ENCODE results near the gene RBM20. TPM values are rescaled to one million over a fixed set of nuclear protein-coding genes. Genes with fewer than 3 reads are reported as not detected.

The RBM20 gene
- total and polyA plus RNA-seq, 2 experiments from 2014 or later, result 0.05 to 0.17 TPM

DNA sequence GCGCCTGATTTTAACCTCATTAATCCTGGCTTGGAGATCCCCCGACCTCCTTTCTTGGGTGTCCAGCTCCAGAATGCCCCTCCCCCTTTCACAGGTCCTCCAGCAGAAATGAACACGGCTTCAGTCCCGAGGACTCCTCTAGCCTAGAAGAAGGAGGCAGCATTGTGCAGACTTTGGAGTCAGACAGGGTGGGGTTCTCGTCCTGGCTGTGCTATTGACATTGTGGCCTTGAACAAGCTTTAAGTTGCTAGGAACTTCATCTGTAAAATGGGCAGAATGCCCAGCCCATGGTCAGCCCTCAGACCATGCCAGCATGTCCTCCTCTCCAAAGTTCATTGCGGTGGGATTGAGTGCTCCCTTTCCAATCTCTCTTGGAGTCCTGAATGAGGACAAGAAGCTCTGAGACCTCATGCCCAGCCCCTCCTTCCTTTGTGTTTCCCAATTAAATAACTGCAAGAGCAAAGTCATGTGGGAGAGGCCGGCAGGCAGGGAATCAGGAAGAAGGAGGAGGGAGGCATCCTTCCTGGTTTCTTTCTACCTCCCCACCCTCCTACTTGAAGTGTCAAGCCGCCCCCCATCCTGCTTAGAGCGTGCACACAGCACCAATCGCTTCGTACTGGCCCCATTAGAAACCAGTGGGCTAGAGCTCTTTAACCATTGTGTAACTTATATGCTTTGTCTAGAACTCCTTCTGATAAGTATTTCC, 86.4 kb downstream of the RBM20 start (continued):
- TF ChIP-seq, protein P1, sequence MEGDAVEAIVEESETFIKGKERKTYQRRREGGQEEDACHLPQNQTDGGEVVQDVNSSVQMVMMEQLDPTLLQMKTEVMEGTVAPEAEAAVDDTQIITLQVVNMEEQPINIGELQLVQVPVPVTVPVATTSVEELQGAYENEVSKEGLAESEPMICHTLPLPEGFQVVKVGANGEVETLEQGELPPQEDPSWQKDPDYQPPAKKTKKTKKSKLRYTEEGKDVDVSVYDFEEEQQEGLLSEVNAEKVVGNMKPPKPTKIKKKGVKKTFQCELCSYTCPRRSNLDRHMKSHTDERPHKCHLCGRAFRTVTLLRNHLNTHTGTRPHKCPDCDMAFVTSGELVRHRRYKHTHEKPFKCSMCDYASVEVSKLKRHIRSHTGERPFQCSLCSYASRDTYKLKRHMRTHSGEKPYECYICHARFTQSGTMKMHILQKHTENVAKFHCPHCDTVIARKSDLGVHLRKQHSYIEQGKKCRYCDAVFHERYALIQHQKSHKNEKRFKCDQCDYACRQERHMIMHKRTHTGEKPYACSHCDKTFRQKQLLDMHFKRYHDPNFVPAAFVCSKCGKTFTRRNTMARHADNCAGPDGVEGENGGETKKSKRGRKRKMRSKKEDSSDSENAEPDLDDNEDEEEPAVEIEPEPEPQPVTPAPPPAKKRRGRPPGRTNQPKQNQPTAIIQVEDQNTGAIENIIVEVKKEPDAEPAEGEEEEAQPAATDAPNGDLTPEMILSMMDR (conservative IDR thresholded peaks at IDR 0.05; ENCODE audit: low read depth in 2 of 2), result no peak
- no peak for TF ChIP-seq ZNF114 (CRISPR knock-in tag; IDR thresholded peaks at IDR 0.05)
- no peak for TF ChIP-seq POLR2AphosphoS5 (IDR thresholded peaks at IDR 0.05; ENCODE audit: low read depth)
- no peak for TF ChIP-seq EZH2 (IDR thresholded peaks at IDR 0.05; ENCODE audit: low read depth, unreplicated experiment)
- TF ChIP-seq ZNF331 (CRISPR knock-in tag; IDR thresholded peaks at IDR 0.05; ENCODE audit: low read depth), result no peak

DNA sequence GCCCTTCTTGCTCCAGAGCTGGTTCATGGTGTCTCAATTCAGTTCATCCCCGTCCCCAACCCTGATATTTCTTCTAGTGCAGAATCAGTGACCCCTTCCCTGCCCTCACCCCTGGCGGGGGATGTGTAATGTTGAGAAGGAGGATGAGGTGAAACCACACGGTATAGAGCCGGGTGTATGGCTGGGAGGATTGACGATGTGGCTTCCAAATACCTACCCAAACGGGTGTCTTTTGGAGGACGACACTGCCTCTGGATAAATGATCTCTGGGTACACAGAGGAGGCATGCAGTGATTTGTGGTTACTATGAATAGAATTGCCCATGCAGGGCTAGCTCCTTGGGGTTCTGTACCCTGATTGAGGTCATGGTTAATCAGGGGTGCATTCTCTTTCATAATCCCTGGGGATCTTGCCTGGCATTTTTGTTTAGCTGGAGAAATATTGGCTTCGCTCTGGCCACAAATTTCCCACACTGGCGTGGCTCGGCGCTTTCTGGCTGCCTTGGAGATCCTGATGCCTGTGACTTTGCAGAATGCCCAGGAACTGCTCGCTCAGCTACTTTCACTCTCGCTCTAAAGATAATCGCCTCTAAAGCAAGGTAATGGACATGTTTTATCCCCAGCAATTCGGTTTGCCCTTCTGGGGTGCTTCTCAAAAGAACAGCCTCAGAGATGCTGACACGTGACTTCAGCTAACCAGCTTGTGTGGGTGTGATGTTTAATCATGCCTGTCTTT, 89.2 kb downstream of the RBM20 start:
- Histone ChIP-seq H3K27ac (ENCODE audit: low read depth) (no peak overlapping the region), H3K27me3 (ENCODE audit: insufficient read depth) (no peaks in the 10 kb centered on the region), H3K79me2 (replicated peaks; ENCODE audit: insufficient read depth) (no peaks in the 10 kb centered on the region), H4K20me1 (replicated peaks; ENCODE audit: insufficient read depth) (no peaks in the 10 kb centered on the region), H3K4me3 (no peak overlapping the region), H3K36me3 (ENCODE audit: insufficient read depth) (no peaks in the 10 kb centered on the region), H3K4me1 (ENCODE audit: insufficient read depth) (peaks cover 11% of the 10 kb centered on the region; the same call in 1 of the 2 replicates), H3F3A (replicated peaks; ENCODE audit: low read depth) (no peaks in the 10 kb centered on the region), H3K9me2 (ENCODE audit: insufficient read depth) (no peaks in the 10 kb centered on the region), H3K4me2 (no peak overlapping the region), H2AFZ (no peak overlapping the region; the same call in 1 of the 2 replicates)
- DNase-seq (ENCODE audit: low spot score) (no peak), ATAC-seq (no peak)
- peaks cover 2% of the 10 kb centered on the region for H3K27me3 Mint-ChIP-seq (ENCODE audit: insufficient read depth, low read depth, poor library complexity)
- peaks cover 6% of the 10 kb centered on the region; the same call in 1 of the 3 replicates for H3K4me1 Mint-ChIP-seq
- H3K9me3 Mint-ChIP-seq, result no peaks in the 10 kb centered on the region
- H3K4me3 Mint-ChIP-seq, result no peak overlapping the region
- H3K27ac Mint-ChIP-seq, result no peak overlapping the region
- H3K36me3 Mint-ChIP-seq (ENCODE audit: low read depth), result no peaks in the 10 kb centered on the region
- TF ChIP-seq NANOG (IDR thresholded peaks at IDR 0.05; ENCODE audit: borderline replicate concordance) (no peak), ETS1 (IDR thresholded peaks at IDR 0.05) (no peak), CREB1 (CRISPR knock-in tag; IDR thresholded peaks at IDR 0.05; ENCODE audit: low read depth) (no peak), EZH2phosphoT487 (IDR thresholded peaks at IDR 0.05; ENCODE audit: unreplicated experiment) (no peak), STAT1 (IDR thresholded peaks at IDR 0.05; ENCODE audit: unreplicated experiment) (no peak), JUNB (IDR thresholded peaks at IDR 0.05; ENCODE audit: unreplicated experiment) (no peak), EZH2 (IDR thresholded peaks at IDR 0.05; ENCODE audit: low read depth, unreplicated experiment) (no peak), ZNF114 (CRISPR knock-in tag; IDR thresholded peaks at IDR 0.05) (no peak), ZNF331 (CRISPR knock-in tag; IDR thresholded peaks at IDR 0.05; ENCODE audit: low read depth) (no peak)
- TF ChIP-seq, protein P1 (conservative IDR thresholded peaks at IDR 0.05; ENCODE audit: low read depth in 2 of 2), result no peak
- TF ChIP-seq, protein P2, sequence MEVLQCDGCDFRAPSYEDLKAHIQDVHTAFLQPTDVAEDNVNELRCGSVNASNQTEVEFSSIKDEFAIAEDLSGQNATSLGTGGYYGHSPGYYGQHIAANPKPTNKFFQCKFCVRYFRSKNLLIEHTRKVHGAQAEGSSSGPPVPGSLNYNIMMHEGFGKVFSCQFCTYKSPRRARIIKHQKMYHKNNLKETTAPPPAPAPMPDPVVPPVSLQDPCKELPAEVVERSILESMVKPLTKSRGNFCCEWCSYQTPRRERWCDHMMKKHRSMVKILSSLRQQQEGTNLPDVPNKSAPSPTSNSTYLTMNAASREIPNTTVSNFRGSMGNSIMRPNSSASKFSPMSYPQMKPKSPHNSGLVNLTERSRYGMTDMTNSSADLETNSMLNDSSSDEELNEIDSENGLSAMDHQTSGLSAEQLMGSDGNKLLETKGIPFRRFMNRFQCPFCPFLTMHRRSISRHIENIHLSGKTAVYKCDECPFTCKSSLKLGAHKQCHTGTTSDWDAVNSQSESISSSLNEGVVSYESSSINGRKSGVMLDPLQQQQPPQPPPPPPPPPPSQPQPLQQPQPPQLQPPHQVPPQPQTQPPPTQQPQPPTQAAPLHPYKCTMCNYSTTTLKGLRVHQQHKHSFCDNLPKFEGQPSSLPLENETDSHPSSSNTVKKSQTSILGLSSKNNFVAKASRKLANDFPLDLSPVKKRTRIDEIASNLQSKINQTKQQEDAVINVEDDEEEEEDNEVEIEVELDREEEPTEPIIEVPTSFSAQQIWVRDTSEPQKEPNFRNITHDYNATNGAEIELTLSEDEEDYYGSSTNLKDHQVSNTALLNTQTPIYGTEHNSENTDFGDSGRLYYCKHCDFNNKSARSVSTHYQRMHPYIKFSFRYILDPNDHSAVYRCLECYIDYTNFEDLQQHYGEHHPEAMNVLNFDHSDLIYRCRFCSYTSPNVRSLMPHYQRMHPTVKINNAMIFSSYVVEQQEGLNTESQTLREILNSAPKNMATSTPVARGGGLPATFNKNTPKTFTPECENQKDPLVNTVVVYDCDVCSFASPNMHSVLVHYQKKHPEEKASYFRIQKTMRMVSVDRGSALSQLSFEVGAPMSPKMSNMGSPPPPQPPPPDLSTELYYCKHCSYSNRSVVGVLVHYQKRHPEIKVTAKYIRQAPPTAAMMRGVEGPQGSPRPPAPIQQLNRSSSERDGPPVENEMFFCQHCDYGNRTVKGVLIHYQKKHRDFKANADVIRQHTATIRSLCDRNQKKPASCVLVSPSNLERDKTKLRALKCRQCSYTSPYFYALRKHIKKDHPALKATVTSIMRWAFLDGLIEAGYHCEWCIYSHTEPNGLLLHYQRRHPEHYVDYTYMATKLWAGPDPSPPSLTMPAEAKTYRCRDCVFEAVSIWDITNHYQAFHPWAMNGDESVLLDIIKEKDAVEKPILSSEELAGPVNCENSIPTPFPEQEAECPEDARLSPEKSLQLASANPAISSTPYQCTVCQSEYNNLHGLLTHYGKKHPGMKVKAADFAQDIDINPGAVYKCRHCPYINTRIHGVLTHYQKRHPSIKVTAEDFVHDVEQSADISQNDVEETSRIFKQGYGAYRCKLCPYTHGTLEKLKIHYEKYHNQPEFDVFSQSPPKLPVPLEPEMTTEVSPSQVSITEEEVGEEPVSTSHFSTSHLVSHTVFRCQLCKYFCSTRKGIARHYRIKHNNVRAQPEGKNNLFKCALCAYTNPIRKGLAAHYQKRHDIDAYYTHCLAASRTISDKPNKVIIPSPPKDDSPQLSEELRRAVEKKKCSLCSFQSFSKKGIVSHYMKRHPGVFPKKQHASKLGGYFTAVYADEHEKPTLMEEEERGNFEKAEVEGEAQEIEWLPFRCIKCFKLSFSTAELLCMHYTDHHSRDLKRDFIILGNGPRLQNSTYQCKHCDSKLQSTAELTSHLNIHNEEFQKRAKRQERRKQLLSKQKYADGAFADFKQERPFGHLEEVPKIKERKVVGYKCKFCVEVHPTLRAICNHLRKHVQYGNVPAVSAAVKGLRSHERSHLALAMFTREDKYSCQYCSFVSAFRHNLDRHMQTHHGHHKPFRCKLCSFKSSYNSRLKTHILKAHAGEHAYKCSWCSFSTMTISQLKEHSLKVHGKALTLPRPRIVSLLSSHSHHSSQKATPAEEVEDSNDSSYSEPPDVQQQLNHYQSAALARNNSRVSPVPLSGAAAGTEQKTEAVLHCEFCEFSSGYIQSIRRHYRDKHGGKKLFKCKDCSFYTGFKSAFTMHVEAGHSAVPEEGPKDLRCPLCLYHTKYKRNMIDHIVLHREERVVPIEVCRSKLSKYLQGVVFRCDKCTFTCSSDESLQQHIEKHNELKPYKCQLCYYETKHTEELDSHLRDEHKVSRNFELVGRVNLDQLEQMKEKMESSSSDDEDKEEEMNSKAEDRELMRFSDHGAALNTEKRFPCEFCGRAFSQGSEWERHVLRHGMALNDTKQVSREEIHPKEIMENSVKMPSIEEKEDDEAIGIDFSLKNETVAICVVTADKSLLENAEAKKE (CRISPR knock-in tag; IDR thresholded peaks at IDR 0.05), result no peak

All from GM23338 (cell line).